ENCODE results near the gene GRAMD1C. TPM values are rescaled to one million over a fixed set of nuclear protein-coding genes. Genes with fewer than 3 reads are reported as not detected.
A peak's percentile ranks its signal among the peaks of the same experiment; 100 is the strongest.
"Not testable (repeated sequence)": the region's sequence is repeated elsewhere in the genome, so short reads cannot be mapped to it uniquely, and the experiment has no call there.

GRAMD1C gene
- not detected in 2 replicates for polyA plus RNA-seq (2014; cell fraction: cytosol; rRNA removed)
- not detected in 2 replicates for polyA plus RNA-seq (2014; cell fraction: nucleus; rRNA removed)

- peak; percentile 85 for DNase-seq (ENCODE audit: low spot score)
Measured at GRCh38 chr3:113838631-113839209, at the start of gene GRAMD1C. TSS of gene GRAMD1C (plus strand) at chr3:113838788. CDS start at chr3:113838910, 122 bp downstream.

- DNase-seq (ENCODE audit: low spot score): no peak
Measured at GRCh38 chr3:113791381-113791780, 47.2 kb upstream of the GRAMD1C start.

- DNase-seq (ENCODE audit: low spot score): no peak
Measured at GRCh38 chr3:113794526-113794925, 44.1 kb upstream of the GRAMD1C start.

- DNase-seq (ENCODE audit: low spot score): no peak
Measured at GRCh38 chr3:113795693-113796092, 42.9 kb upstream of the GRAMD1C start.

GRCh38 chr3:113802795-113803455, 35.7 kb upstream of the GRAMD1C start:
- no peak for DNase-seq (ENCODE audit: low spot score)

GRCh38 chr3:113804661-113805060, 33.9 kb upstream of the GRAMD1C start:
- no peak for DNase-seq (ENCODE audit: low spot score)

GRCh38 chr3:113805249-113805648, 33.3 kb upstream of the GRAMD1C start:
- DNase-seq (ENCODE audit: low spot score): no peak

- DNase-seq (ENCODE audit: low spot score): no peak
Measured at GRCh38 chr3:113812854-113813253, 25.7 kb upstream of the GRAMD1C start.

- DNase-seq (ENCODE audit: low spot score): no peak
Measured at GRCh38 chr3:113819866-113820265, 18.7 kb upstream of the GRAMD1C start.

- no peak for DNase-seq (ENCODE audit: low spot score)
Measured at GRCh38 chr3:113825090-113825489, 13.5 kb upstream of the GRAMD1C start.

- no peak for DNase-seq (ENCODE audit: low spot score)
Measured at GRCh38 chr3:113828600-113828999, 10.0 kb upstream of the GRAMD1C start.

GRCh38 chr3:113829576-113830354, 8.8 kb upstream of the GRAMD1C start:
- DNase-seq (ENCODE audit: low spot score): no peak

- DNase-seq (ENCODE audit: low spot score): no peak
Measured at GRCh38 chr3:113831103-113831355, 7.6 kb upstream of the GRAMD1C start.

- no peak for DNase-seq (ENCODE audit: low spot score)
Measured at GRCh38 chr3:113832477-113833164, 6.0 kb upstream of the GRAMD1C start.

- DNase-seq (ENCODE audit: low spot score): no peak
Measured at GRCh38 chr3:113834983-113835382, 3.6 kb upstream of the GRAMD1C start.

- DNase-seq (ENCODE audit: low spot score): no peak
Measured at GRCh38 chr3:113839551-113839950, 963 bp downstream of the GRAMD1C start.

GRCh38 chr3:113844622-113845222, 6.1 kb downstream of the GRAMD1C start:
- DNase-seq (ENCODE audit: low spot score): peak; percentile 12

- DNase-seq (ENCODE audit: low spot score): no peak
Measured at GRCh38 chr3:113847247-113847646, 8.7 kb downstream of the GRAMD1C start.

- no peak for DNase-seq (ENCODE audit: low spot score)
Measured at GRCh38 chr3:113847664-113848461, 9.3 kb downstream of the GRAMD1C start.

GRCh38 chr3:113849071-113849470, 10.5 kb downstream of the GRAMD1C start:
- not testable (repeated sequence) for DNase-seq (ENCODE audit: low spot score)

GRCh38 chr3:113849841-113850240, 11.3 kb downstream of the GRAMD1C start:
- not testable (repeated sequence) for DNase-seq (ENCODE audit: low spot score)

All from SK-N-DZ (cell line).